ENCODE data around the gene TIGD7.

Gene TIGD7

GRCh38 chr16:3259836-3260235 is 45.4 kb downstream of the TIGD7 start:
- in situ Hi-C loops (cut with HindIII; ENCODE audit: low sequenced_read_pairs): no loop called here
- TF ChIP-seq CTCF (IDR thresholded peaks at IDR 0.05; ENCODE audit: low read depth, low read length): no peak
- H3K4me3 ChIP-seq (ENCODE audit: low read depth, low read length): no peak overlapping the region
- no peak for DNase-seq (ENCODE audit: low read depth, low spot score)

- no peak overlapping the region for H3K4me3 ChIP-seq (ENCODE audit: low read depth, low read length)
- peak; percentile 43 for DNase-seq (ENCODE audit: low read depth, low spot score)
- in situ Hi-C loops (cut with HindIII; ENCODE audit: low sequenced_read_pairs): no loop called here
- no peak for TF ChIP-seq CTCF (IDR thresholded peaks at IDR 0.05; ENCODE audit: low read depth, low read length)
Measured at GRCh38 chr16:3256866-3257465, 48.3 kb downstream of the TIGD7 start.

DNA sequence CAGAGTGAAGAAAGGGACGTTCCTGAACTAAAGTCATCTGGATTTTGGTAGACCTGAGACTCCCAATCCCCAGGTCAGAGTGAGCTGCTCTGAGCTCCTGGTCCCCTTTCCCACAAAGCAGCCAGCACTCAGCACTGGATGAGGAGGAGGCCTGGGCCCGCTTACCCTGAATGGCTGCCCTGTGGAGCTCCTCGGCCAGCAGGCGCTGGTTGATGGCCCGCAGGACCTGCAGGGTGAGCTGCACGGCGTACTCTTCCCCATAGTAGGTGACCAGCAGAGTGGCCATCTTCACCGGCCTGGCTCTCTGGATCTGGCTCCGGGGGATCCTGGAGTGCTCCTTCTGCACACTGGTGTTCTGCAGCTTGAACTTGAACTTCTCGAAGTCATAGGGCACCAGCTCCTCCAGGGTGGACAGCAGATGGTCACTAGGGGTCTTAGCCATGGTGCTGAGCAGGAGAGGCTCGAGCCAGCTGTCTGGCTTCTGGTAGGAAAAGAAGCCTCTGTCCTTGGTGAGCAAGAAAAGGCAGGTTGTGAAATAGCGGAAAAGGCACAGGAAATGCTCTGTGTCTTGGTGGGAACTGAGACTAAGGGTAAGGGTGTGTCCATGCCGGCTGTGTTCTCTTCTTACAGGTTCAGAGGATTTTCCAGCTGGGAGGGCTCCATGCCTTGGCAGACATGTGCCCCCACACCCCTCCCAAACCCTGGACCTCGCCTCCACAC is 48.9 kb downstream of the TIGD7 start, which contains the start of gene MEFV:
Gene MEFV, minus strand, starts transcription at position 488 of the 720 bp plus-strand sequence. Its CDS starts 46 bp downstream, at position 442.
- H3K4me3 ChIP-seq (ENCODE audit: low read depth, low read length): no peak within 1 kb of the TSS
- no peak for DNase-seq (ENCODE audit: low read depth, low spot score)
- TF ChIP-seq CTCF (IDR thresholded peaks at IDR 0.05; ENCODE audit: low read depth, low read length): no peak
- in situ Hi-C loops (cut with HindIII; ENCODE audit: low sequenced_read_pairs): no loop called here

DNA sequence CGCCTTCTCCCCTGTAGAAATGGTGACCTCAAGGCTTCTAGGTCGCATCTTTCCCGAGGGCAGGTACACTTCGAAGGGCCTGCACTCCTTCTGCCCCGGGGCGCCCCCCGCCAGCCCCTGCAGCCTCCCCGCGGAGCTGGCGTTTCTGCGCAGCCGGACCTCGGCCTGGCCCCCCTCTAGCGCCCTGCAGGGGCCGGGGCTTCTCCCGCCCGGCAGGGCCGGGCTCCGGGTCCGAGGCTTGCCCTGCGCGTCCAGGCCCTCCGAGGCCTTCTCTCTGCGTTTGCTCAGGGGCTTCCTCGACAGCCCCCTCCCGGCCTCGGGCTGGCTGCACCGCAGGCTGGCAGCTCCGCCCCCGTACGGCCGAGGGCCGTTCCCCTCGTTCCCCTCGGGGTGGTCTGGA is 50.9 kb downstream of the TIGD7 start:
- no peak overlapping the region for H3K4me3 ChIP-seq (ENCODE audit: low read depth, low read length)
- no peak for TF ChIP-seq CTCF (IDR thresholded peaks at IDR 0.05; ENCODE audit: low read depth, low read length)
- no peak for DNase-seq (ENCODE audit: low read depth, low spot score)
- in situ Hi-C loops (cut with HindIII; ENCODE audit: low sequenced_read_pairs): no loop called here

DNA sequence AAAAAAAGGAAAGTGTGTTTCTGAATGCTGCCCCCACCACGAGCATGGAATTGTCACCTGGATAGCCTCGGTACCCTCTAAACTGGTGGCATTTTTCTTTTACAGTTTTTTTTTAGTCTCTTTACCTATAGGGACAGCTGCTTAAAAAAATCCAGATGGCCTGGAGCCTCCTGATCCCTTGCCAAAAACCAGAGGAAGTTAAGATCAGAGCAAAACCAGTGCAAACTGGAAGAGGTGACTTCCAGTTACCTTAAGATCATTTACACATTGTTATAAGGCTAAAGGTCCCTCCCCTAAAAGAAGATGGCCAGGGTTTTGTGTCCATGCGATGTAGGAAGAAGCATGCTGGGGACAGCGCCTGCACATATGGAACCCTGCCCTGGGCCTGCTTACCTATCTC is 52.3 kb downstream of the TIGD7 start:
- no peak for DNase-seq (ENCODE audit: low read depth, low spot score)
- no peak overlapping the region for H3K4me3 ChIP-seq (ENCODE audit: low read depth, low read length)
- in situ Hi-C loops (cut with HindIII; ENCODE audit: low sequenced_read_pairs): no loop called here
- TF ChIP-seq CTCF (IDR thresholded peaks at IDR 0.05; ENCODE audit: low read depth, low read length): no peak

DNA sequence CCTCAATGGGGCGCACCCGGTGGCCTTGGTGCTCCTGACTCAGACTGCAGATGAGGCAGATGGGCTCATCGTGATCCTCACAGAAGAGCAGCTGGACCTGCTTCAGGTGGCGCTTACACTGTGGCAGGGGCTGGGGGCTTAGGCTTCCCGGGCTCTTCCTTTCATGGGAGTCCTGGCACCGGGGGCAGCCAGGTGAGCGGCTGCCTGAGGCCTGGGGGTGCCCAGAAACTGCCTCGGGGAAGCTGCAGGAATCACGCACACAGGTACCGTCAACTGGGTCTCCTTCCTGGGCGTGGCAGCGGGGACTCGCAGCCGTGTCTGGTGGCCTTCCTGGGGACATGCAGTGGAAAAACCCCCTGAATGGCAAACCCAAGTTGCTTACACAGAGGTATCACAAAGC is 55.8 kb downstream of the TIGD7 start:
- in situ Hi-C loops (cut with HindIII; ENCODE audit: low sequenced_read_pairs): no loop called here
- no peak overlapping the region for H3K4me3 ChIP-seq (ENCODE audit: low read depth, low read length)
- no peak for DNase-seq (ENCODE audit: low read depth, low spot score)
- TF ChIP-seq CTCF (IDR thresholded peaks at IDR 0.05; ENCODE audit: low read depth, low read length): no peak

All from astrocyte of the spinal cord (primary cell).